HUES48 (cell line): ENCODE measurements around the gene ASIC4.

Experiments
- H3K27ac ChIP-seq: one replicate; pipeline ENCODE4 v1.7.0; 2013; ENCODE audit warnings: low read depth, low read length, inconsistent platforms
- H3K27me3 ChIP-seq: 2 replicates; pipeline ENCODE4 v1.6.1; 2013; ENCODE audit warnings: mild to moderate bottlenecking, low read length; ENCODE audit not compliant: control insufficient read depth, insufficient read depth
- H3K36me3 ChIP-seq: 2 replicates; pipeline ENCODE4 v1.6.1; 2013; ENCODE audit warnings: low read length; ENCODE audit not compliant: control insufficient read depth, insufficient read depth
- H3K4me1 ChIP-seq: 2 replicates; pipeline ENCODE4 v1.6.1; 2013; ENCODE audit warnings: mild to moderate bottlenecking, low read length; ENCODE audit not compliant: control insufficient read depth, insufficient read depth
- H3K4me3 ChIP-seq: 2 replicates; pipeline ENCODE4 v1.5.1; 2013; ENCODE audit warnings: mild to moderate bottlenecking, low read depth, low read length
- H3K9ac ChIP-seq: 2 replicates; pipeline ENCODE4 v1.6.1; 2013; ENCODE audit warnings: mild to moderate bottlenecking, low read depth, low read length, moderate library complexity
- H3K9me3 ChIP-seq: 2 replicates; pipeline ENCODE4 v1.6.1; 2013; ENCODE audit warnings: low read length; ENCODE audit not compliant: control insufficient read depth, insufficient read depth

Gene ASIC4, protein sequence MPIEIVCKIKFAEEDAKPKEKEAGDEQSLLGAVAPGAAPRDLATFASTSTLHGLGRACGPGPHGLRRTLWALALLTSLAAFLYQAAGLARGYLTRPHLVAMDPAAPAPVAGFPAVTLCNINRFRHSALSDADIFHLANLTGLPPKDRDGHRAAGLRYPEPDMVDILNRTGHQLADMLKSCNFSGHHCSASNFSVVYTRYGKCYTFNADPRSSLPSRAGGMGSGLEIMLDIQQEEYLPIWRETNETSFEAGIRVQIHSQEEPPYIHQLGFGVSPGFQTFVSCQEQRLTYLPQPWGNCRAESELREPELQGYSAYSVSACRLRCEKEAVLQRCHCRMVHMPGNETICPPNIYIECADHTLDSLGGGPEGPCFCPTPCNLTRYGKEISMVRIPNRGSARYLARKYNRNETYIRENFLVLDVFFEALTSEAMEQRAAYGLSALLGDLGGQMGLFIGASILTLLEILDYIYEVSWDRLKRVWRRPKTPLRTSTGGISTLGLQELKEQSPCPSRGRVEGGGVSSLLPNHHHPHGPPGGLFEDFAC

DNA sequence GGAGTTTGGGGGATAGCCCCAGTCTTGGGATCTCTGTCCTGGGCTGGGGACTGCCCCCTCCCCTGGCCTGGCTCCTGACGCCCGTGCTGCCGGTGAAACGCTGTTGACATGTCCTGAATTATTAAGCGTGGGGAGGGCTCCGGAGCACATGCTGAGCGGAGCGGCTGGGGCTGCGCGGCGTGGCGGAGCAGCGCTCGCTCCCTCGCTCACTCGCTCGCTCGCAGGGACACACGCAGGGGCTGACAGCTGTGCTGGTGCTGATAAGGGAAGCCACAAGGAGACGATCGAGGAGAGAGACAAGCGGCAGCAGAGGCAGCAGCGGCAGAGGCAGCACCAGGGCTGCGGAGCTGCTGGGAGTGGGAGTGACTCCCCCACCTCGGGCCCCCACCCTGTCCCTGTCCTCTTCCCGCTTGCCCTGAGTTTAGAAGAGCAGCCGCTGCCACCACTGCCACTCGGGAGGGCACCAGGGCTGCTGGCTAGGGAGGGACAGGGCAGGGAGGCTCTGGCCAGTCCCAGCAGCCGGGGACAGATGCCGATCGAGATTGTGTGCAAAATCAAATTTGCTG is at the start of gene ASIC4:
Gene ASIC4, plus strand, starts transcription at position 287 of the 566 bp plus-strand sequence. Its CDS starts 243 bp downstream, at position 530.
- H3K27ac ChIP-seq = no peak within 1 kb of the TSS
- H3K9me3 ChIP-seq = no peaks in the 10 kb centered on the region
- 0 out of 2 replicates have a peak within 1 kb of the TSS, but pooled peaks have one; percentile 1 for H3K4me3 ChIP-seq
- H3K36me3 ChIP-seq = no peaks in the 10 kb centered on the region
- peaks cover 29% of the 10 kb centered on the region for H3K4me1 ChIP-seq
- no peak within 1 kb of the TSS for H3K9ac ChIP-seq
- peaks cover 71% of the 10 kb centered on the region for H3K27me3 ChIP-seq

DNA sequence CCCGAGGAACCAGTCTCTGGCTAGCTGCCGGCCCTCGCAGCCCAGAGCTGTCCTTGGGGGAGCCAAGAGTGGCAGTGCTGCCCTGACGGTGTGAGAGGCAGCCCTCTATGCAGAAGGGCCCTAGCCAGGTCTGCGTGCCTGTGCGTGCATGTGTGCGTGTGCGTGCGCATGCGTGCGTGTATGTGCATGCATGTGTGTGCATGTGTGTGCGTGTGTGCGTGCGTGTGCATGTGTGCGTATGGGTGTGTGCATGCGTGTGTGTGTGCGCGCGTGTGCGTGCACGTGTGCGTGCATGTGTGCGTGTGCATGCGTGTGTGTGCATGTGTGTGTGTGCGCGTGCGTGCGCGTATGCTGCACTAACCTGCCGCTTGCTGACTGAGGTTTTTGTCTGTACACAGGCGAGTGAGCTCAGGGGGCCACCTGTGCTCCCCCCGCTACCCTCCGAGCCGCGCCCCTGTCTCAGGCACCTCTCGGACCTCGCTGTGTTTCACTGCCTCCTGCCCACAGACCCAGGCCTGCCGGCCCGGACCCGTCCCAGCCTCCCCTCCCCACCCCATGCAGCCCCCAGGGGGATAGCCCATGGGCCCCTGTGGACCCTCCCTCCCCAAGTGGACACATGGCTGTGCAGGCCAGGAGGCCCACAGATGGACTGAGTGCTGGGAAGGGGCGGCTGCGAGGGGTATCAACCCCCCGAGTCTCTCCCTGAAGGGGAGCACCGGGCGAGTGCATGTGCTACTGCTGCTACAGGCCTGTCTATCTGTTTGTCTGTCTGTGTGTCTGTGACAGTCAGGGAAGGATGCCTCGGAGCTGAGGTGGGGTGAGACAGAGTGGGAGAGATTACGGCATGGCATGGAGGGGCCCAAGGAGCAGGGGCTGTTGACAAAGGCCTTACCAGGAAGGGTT is 48.4 kb upstream of the ASIC4 start:
- Histone ChIP-seq H3K4me1 (peaks cover 10% of the 10 kb centered on the region), H3K9me3 (no peaks in the 10 kb centered on the region), H3K27me3 (no peaks in the 10 kb centered on the region), H3K4me3 (no peak overlapping the region), H3K36me3 (peaks cover 7% of the 10 kb centered on the region; the same call in 1 of the 2 replicates), H3K27ac (no peak overlapping the region), H3K9ac (no peak overlapping the region)

DNA sequence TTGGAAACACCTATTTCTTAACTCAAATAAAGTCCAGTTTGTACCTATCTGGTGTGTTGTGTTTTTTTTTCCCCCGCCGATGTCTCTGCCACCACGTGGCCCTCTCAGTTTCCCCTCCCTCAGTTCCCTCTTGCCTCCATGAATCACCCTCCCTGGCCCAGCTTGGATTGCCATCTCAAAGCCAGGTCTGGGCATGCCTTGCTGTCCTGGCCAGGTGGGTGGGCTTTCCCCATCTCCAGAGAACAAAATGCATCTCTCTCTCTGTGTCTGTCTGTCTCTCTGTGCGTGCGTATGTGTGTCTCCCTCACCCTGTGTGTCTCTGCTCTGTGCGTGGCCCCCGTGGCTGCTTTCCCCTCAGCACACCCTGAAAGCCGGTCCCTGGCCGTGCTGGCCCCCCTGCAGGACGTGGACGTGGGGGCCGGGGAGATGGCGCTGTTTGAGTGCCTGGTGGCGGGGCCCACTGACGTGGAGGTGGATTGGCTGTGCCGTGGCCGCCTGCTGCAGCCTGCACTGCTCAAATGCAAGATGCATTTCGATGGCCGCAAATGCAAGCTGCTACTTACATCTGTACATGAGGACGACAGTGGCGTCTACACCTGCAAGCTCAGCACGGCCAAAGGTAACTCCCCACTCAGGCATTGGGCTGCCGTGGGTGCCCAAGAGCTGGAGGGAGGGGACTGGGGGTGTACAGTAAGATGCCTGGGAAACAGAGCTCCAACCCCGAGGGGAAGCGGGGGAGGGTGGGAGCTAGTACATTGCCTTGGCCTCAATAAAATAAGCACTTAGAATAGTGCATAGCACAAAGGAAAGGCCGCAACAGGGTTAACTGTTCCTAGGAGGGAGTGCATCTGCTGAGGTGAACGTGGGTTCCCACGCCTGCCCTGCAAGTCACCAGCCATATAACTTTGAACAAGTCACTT is 47.2 kb upstream of the ASIC4 start:
- no peaks in the 10 kb centered on the region for H3K4me1 ChIP-seq
- H3K36me3 ChIP-seq = peaks cover 3% of the 10 kb centered on the region; the same call in 1 of the 2 replicates
- H3K27me3 ChIP-seq = no peaks in the 10 kb centered on the region
- H3K27ac ChIP-seq = no peak overlapping the region
- H3K9ac ChIP-seq = no peak overlapping the region
- no peaks in the 10 kb centered on the region for H3K9me3 ChIP-seq
- no peak overlapping the region for H3K4me3 ChIP-seq

DNA sequence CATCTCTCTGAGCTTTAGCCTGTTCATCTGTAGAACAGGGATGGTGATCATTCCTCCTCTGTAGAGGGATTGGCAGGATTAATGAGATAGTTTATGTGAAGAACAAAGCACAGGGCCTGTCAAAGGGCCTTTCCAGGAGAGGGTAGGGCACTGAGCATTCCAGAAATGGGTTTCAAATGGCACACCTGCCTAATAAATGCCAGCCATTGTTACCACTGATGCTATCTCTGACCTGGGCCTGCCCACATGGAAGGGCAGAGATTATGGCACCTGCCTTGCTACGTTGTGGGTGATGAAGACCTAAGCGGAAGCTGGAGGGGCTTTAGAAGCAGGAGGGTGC is 46.6 kb upstream of the ASIC4 start:
- H3K27ac ChIP-seq = no peak overlapping the region
- no peaks in the 10 kb centered on the region for H3K4me1 ChIP-seq
- H3K4me3 ChIP-seq = no peak overlapping the region
- H3K36me3 ChIP-seq = no peaks in the 10 kb centered on the region; the same call in 1 of the 2 replicates
- H3K27me3 ChIP-seq = no peaks in the 10 kb centered on the region
- no peaks in the 10 kb centered on the region for H3K9me3 ChIP-seq
- no peak overlapping the region for H3K9ac ChIP-seq

DNA sequence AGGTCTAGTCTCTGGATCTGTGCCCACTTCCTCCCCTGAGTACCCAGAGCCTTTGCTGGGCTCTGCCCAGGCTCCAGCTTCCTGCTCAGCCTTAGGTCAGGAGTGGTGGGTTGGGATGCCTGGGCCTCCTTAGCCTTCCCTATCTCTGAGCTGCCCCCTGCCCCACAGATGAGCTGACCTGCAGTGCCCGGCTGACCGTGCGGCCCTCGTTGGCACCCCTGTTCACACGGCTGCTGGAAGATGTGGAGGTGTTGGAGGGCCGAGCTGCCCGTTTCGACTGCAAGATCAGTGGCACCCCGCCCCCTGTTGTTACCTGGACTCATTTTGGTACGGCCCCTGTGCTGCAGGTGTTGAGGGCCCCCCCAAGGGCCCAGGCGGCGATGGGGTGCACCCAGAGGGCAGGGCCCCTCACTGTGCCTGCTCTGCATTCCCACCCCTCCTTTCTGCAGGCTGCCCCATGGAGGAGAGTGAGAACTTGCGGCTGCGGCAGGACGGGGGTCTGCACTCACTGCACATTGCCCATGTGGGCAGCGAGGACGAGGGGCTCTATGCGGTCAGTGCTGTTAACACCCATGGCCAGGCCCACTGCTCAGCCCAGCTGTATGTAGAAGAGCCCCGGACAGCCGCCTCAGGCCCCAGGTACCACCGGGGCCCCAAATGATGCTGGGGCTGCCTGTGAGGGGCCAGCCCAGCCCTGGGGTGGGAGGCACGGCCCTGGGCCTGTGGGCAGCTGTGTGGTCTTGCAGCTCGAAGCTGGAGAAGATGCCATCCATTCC is 45.7 kb upstream of the ASIC4 start:
- Histone ChIP-seq H3K9ac (no peak overlapping the region), H3K9me3 (no peaks in the 10 kb centered on the region), H3K4me3 (no peak overlapping the region), H3K4me1 (no peaks in the 10 kb centered on the region), H3K27me3 (no peaks in the 10 kb centered on the region), H3K27ac (no peak overlapping the region), H3K36me3 (no peaks in the 10 kb centered on the region; the same call in 1 of the 2 replicates)

DNA sequence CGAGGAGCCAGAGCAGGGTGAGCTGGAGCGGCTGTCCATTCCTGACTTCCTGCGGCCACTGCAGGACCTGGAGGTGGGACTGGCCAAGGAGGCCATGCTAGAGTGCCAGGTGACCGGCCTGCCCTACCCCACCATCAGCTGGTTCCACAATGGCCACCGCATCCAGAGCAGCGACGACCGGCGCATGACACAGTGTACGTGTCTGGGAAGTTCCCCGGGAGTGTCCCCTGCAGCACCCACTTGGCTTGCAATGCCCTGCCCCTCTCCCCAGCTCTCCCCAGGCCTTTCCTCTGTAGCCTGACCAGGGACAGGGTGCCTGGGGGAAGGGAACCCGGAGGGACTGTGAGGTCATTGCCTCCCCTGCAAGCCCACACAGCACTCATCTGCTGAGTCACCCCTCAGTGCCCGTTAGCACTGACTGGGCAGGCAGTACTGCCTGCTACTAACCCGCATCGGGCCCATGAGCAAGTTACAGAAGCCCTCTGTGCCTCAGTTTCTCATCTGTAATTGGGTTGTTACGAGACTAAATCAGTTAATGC is 45.0 kb upstream of the ASIC4 start:
- Histone ChIP-seq H3K27ac (no peak overlapping the region), H3K4me1 (no peaks in the 10 kb centered on the region), H3K36me3 (no peaks in the 10 kb centered on the region; the same call in 1 of the 2 replicates), H3K27me3 (no peaks in the 10 kb centered on the region), H3K9me3 (no peaks in the 10 kb centered on the region), H3K9ac (no peak overlapping the region), H3K4me3 (no peak overlapping the region)

DNA sequence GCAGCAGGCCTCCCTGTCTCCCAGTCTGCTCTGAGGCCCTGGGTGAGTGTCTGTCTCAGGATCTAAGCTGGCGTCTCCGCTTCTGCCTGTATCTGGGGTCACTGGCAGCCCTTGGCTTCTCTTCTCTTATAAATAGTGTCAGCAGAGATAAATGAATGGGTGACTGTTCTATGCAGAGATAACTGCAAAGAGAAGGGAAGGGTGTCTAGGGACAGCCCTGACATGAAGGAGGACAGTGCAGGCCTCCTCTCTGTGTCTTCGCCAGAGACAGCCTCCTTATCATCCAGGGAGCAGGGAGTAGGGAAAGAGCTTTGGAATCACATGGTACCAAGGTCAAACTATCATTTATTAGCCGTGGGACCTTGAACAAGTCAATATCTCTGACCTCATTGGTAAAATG is 43.9 kb upstream of the ASIC4 start:
- no peaks in the 10 kb centered on the region for H3K27me3 ChIP-seq
- H3K9me3 ChIP-seq = no peaks in the 10 kb centered on the region
- no peak overlapping the region for H3K4me3 ChIP-seq
- no peak overlapping the region for H3K9ac ChIP-seq
- H3K36me3 ChIP-seq = no peaks in the 10 kb centered on the region; the same call in 1 of the 2 replicates
- no peaks in the 10 kb centered on the region for H3K4me1 ChIP-seq
- H3K27ac ChIP-seq = no peak overlapping the region

DNA sequence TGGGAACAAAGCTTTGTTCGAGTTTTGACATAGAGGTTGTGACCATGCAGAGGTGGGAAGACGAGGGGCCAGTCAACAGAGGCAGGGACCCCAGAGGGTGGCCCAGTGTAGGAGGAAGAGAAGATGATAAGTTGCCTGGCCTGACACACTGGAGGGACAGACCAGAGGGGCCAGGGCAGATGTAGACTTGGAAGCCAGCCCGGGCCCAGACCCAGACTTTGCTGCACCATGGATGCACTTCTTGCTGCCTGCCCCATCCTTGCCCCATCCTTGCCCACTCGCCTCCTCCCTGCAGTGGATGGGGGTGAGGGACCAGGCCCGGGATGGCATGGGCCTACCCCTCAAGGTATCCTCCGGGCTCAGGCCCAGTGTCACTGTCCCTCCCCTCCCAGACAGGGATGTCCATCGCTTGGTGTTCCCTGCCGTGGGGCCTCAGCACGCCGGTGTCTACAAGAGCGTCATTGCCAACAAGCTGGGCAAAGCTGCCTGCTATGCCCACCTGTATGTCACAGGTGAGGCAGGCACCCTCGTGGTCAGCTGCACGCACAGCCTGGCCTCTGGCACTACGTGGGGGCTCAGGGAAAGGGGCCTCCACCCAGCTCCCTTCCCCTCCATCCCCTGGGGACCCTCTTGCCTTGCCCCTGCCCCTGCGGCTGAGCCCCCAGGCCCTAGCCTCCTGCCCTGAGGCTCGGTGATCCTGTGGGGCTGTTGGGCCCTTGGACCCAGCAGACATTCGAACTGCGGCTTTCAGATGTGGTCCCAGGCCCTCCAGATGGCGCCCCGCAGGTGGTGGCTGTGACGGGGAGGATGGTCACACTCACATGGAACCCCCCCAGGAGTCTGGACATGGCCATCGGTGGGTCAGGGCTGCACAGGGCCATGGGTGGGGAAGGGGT is 42.6 kb upstream of the ASIC4 start:
- H3K27ac ChIP-seq = no peak overlapping the region
- no peak overlapping the region for H3K4me3 ChIP-seq
- H3K9ac ChIP-seq = no peak overlapping the region
- H3K4me1 ChIP-seq = no peaks in the 10 kb centered on the region
- no peaks in the 10 kb centered on the region for H3K27me3 ChIP-seq
- H3K36me3 ChIP-seq = no peaks in the 10 kb centered on the region
- no peaks in the 10 kb centered on the region for H3K9me3 ChIP-seq
